ENCODE measurements around the gene SLC7A4. TPM values are rescaled to one million over a fixed set of nuclear protein-coding genes. Genes with fewer than 3 reads are reported as not detected.

Gene SLC7A4
- total RNA-seq, 1 experiment from 2014 or later = not detected

DNA sequence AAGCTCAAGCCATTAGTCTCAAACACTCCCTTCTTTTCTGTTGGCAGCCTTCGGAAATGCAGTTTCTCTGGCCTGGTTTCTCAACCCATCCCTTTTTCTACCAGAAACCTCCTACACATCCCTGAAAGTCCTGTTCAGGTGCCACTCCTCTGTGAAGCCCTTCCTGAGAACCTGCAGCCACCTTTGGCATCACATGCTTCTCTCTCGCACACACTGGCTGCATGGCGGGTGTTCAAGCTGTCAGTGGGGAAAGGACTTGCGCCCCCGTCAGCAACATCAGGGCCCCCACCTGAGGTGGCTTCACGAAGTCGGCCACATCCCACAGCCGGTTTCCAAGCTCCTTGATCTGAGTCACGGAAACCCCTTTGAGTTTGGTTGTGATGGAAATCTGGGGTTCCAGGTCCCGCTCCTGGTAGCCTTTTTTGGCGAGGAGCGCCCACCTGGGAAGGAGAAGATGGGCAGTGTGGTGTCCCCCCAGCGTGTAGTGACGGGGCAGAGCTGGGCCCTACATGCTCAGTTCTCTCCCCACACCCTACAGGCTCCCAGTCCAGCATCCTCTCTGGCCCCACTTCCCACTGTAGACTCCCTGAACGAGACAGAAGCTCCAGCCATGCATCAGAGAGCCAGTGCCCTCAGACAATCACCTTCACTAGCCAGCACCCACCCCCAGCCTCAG lies 11.6 kb upstream of the SLC7A4 start:
- no peak for ATAC-seq
- Histone ChIP-seq H2AFZ (ENCODE audit: low read depth, low read length, poor library complexity, severe bottlenecking) (no peak overlapping the region), H3K36me3 (ENCODE audit: control insufficient read depth in 1 of 2, insufficient read depth in 2 of 2, low read length in 2 of 2) (no peaks in the 10 kb centered on the region), H3K9me3 (ENCODE audit: control insufficient read depth in 1 of 2, insufficient read depth in 1 of 2, low read depth in 1 of 2, low read length in 2 of 2) (no peaks in the 10 kb centered on the region), H3K4me2 (ENCODE audit: low read length) (0 out of 2 replicates have a peak overlapping the region, but pooled peaks have one; percentile 4), H3K9me2 (ENCODE audit: insufficient read depth) (no peaks in the 10 kb centered on the region), H3K4me3 (replicated peaks in 1 of 2; ENCODE audit: low read depth in 1 of 2, low read length in 2 of 2) (no peak overlapping the region), H3K27ac (ENCODE audit: low read depth, low read length) (no peak overlapping the region), H3K4me1 (ENCODE audit: control insufficient read depth in 1 of 2, insufficient read depth in 2 of 2, low read length in 2 of 2) (peaks cover 0 to 31% of the 10 kb centered on the region in 2 experiments; a peak in 2 of 4 replicates), H3K27me3 (ENCODE audit: insufficient read depth, low read length) (no peaks in the 10 kb centered on the region), H3K79me2 (ENCODE audit: insufficient read depth, low read length) (no peaks in the 10 kb centered on the region), H4K20me1 (ENCODE audit: insufficient read depth) (no peaks in the 10 kb centered on the region), H3K9ac (ENCODE audit: low read length) (no peak overlapping the region)
- DNase-seq (ENCODE audit: low read depth, low spot score) = no peak
- intact Hi-C loops (cut with micrococcal nuclease) = no loop called here
- BruUV-seq (replicated peaks) = no TSS peak
- ChIA-PET CTCF (interaction anchor here (0.6 kb wide), 1 partner anchor 158 kb away, joined by 4 read pairs; no protein-coding TSS in a partner anchor), POLR2A (no interaction called here), RAD21 (ENCODE audit: low non-redundant PET in 1 of 2, low total read pairs in 2 of 2, uncharacterized antibody in 2 of 2, unreplicated experiment in 2 of 2) (no interaction called here)
- TF ChIP-seq JUND (IDR thresholded peaks at IDR 0.05) (no peak), TCF7L2 (IDR thresholded peaks at IDR 0.05; ENCODE audit: borderline replicate concordance, extremely low read depth, insufficient read depth, insufficient read length) (no peak), SP1 (IDR thresholded peaks at IDR 0.05; ENCODE audit: low read depth) (no peak), POLR2AphosphoS5 (IDR thresholded peaks at IDR 0.05; ENCODE audit: low read depth, low read length) (no peak), SRF (IDR thresholded peaks at IDR 0.05; ENCODE audit: low read depth) (no peak)
- TF ChIP-seq, protein P1, sequence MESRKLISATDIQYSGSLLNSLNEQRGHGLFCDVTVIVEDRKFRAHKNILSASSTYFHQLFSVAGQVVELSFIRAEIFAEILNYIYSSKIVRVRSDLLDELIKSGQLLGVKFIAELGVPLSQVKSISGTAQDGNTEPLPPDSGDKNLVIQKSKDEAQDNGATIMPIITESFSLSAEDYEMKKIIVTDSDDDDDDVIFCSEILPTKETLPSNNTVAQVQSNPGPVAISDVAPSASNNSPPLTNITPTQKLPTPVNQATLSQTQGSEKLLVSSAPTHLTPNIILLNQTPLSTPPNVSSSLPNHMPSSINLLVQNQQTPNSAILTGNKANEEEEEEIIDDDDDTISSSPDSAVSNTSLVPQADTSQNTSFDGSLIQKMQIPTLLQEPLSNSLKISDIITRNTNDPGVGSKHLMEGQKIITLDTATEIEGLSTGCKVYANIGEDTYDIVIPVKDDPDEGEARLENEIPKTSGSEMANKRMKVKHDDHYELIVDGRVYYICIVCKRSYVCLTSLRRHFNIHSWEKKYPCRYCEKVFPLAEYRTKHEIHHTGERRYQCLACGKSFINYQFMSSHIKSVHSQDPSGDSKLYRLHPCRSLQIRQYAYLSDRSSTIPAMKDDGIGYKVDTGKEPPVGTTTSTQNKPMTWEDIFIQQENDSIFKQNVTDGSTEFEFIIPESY (IDR thresholded peaks at IDR 0.05; ENCODE audit: extremely low read depth, insufficient replicate concordance, low read length) = no peak
